Measurements from ENCODE around the gene METTL15.
"Not testable (repeated sequence)": the region's sequence is repeated elsewhere in the genome, so short reads cannot be mapped to it uniquely, and the experiment has no call there.

The METTL15 gene, protein sequence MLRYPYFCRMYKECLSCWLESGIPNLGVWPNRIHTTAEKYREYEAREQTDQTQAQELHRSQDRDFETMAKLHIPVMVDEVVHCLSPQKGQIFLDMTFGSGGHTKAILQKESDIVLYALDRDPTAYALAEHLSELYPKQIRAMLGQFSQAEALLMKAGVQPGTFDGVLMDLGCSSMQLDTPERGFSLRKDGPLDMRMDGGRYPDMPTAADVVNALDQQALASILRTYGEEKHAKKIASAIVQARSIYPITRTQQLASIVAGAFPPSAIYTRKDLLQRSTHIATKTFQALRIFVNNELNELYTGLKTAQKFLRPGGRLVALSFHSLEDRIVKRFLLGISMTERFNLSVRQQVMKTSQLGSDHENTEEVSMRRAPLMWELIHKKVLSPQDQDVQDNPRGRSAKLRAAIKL
- 5.3 to 23.7 (median 14.3) reads per million in 18 experiments for total RNA-seq

DNA sequence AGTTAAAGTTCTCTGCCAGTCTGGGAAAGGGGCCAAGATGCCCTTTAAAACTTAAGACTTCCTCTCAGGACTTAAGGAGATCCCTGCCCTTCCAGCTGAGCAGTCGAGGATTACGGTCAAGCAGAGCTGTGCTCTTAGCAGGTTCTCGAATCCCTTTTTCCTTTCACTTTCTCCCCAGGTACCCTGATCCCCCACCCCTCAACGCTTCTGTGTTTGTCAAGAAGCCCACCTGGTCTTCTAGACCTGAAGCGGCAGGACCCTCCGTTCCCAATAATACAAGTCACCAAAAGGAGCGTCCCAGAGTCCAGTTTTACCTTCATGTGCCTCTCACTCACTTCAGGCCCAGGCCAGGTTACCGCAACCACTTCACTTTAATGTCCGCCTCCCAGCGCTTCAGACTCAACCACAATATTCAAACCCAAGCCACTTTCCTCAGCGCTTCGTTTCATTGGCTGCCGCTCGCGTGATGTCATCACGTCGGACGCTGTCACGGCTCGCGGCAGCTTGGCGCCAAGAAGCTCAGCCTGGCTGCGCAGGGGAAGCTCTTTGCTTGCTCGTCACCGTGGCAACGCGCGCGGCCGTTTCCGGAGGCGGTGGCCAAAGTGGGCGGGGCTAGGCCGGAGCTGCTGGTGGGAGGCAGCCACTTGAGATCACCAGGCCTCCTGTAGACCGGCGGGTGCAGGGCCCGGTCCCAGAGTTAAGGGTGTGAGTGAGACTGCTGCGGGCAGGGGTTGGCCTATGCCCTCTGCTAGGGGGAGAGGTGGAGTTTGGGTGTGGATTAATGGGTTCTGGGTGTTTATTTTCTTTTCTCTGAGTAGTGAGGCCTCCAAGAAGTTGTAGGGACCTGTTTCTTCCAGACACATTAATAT, at the start of gene METTL15, which contains the start of gene KIF18A:
Gene METTL15, plus strand, starts transcription at position 639 of the 869 bp plus-strand sequence. CDS start 4,947 bp downstream, outside the sequence.
Gene KIF18A, minus strand, starts transcription at position 407 of the 869 bp plus-strand sequence. CDS start 10,209 bp downstream, outside the sequence.
- DNase-seq, result peak; percentile 100

DNA sequence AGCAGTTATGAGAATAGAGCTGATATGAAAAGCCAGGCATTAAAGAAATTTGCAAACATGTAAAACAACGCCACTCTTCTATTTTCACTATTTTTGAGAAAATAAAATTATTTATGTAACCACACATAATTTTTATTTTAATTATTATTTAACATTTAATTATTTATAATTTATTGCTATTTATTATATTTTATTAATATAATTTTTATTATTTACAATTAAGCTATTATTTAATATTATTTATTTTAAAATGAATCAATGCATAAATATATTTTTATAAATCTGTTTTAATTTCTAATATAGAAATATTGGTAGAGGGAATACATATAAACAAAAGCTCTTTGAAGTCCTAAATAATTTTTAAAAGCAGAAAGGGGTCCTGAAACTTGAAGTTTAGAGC, 36.9 kb upstream of the METTL15 start:
- no peak for DNase-seq

DNA sequence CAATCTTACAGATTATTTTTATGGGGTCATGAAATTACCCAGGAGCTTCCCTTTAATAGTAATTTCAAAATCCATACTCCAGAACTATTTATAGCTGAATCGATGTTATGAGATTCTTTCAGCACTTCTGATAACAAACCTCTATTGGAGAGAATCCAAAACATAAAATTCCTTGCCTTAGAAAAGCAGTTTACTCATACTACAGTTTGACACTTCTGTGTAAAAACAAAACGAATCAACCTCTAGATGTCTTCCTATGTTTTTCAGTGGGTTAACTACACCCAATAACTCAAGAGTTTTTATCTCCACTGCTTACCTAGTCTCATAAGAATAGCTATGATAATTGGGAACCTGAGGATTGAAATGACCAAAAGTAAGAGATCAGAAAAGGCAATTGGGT, 35.9 kb upstream of the METTL15 start:
- DNase-seq, result no peak

DNA sequence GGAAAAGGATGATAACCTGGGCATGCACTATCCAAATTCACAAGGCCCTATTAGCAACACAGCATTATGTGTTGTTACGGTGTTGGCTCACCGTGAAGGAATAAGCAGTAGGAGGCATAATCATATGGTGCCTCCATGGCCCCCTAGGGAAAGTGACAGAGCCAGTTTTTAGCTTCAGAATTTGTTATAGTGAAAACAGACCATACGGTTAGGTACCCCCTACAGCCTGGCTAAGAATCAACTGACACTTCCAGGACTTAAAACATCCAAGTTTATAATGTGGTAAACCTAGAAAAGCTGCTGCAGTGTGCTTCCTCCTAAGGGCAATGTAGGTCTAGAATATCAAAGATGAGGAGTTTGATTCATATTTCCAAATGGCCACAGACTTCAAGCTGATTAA, 30.7 kb upstream of the METTL15 start:
- DNase-seq, result no peak

DNA sequence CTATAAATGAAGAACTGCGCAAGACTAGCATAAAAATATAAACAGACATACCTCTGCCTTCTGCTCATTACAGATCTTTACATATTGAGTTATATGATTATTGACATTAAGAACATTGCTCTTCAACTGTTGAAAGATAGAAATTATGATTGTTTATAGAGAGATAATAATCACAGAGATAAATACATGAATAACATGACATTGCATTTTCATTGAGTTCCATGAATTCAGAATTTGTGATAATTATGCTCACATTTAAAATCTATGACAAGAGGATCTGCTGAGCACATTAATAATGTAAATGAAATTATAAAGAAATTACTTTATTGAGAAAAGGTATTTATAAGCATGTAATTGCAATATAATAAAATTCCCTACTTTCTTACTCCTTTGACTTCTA, 25.1 kb upstream of the METTL15 start:
- DNase-seq, result no peak

DNA sequence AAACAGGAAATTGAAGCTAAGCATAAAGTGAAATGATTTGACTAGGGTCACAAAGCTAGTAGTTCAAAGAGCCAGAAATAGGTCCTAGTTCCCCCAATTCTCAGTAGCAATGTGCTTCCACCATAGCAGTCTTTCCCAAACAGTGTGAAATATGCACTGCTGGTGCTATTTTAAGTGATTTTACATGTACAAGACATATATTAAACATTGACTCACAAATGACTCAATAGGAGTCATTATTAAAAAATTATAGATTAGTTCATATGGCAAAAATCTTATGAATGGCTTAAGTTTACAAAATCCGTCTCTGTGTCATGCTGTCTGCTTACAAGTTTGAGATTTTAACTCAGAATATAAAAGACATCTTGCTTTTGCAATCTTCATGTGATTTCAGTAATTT, 21.6 kb upstream of the METTL15 start:
- DNase-seq, result no peak

DNA sequence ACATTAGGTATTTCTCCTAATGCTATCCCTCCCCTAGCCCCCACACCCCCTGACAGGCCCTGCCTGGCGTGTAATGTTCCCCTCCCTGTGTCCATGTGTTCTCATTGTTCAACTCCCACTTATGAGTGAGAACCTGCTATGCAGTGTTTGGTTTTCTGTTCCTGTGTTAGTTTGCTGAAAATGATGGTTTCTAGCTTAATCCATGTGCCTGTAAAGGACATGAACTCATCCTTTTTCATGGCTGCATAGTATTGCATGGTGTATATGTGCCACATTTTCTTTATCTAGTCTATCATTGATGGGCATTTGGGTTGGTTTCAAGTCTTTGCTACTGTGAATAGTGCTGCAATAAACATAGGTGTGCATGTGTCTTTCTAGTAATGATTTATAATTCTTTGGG, 21.0 kb upstream of the METTL15 start:
- not testable (repeated sequence) for DNase-seq

DNA sequence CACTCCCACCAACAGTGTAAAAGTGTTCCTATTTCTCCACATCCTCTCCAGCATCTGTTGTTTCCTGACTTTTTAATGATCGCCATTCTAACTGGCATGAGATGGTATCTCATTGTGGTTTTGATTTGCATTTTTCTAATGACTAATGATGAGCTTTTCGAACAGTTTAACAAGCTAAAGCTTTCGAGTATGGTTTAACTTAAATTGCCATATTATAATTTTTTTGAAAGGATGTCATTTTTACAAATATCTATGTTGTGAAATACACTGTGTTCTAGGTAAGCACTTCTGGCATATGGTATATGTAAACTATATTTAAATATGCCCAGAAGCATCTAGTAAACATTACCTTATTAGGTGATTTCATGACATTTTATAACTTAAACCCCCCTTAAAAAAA, 20.5 kb upstream of the METTL15 start:
- DNase-seq, result not testable (repeated sequence)

DNA sequence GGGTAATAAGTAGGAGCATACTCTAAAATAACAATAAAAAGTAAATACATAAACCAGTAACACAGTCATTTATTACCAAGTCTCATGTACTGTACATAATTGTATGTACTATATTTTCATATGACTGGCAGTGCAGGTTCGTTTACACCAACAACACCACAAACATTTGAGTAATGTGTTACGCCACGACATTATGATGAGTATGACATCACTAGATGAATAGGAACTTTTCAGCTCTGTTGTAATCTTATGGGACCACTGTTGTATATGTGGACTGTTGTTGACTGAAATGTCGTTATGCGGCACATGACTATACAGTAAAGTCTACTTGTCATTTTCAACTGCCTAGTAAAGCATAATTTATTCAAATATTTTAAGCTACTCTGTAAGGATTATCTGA, 18.8 kb upstream of the METTL15 start:
- no peak for DNase-seq

DNA sequence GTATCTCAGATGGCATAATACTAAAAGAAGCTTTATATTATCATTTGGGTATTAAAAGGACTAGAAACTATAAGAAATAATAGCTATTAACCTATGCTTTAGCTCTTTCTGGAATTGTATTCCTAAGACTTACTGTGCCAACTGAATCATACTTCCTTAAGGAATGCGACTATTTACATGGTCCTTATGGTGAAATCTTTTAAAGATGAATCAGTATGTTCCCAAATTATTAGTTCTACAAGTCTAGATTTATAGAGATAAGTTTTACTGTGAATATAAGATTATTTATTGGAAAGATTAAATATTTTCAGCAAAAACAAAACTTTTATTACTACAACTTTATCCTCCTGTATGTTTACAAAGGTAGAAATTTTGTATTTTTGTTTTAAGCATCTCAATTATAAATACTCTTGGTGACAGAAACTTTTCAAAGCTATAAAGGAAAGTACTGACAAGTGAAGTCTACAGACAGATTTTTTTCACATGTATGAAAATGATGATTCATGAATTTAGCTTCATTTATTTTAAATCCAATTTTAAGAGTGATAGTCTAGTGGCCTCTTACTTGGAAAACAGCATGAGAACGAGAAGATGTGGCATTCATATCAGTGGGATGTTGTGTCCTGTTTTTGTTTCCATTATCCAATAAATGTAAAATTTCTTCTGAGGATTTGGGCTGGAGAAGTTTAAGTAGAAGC, 18.0 kb upstream of the METTL15 start:
- DNase-seq, result no peak

DNA sequence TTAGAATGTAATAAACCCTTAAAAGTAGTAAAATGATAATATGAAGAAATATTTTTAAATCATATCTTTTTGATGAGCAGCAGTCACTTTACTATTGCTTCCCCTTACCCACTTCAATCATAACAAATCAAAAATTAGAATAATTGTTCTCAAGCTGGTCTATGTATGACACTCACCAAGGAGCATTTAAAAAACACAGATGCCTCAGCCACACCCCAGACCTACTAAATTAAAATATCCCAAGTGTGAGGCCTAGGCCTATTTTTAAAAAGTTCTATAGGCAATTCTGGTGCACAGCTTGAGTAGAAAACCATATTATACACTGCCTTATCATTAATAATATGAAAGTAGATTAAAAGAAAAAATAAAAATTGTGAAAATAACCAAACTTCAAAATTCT, 15.4 kb upstream of the METTL15 start:
- DNase-seq, result no peak

DNA sequence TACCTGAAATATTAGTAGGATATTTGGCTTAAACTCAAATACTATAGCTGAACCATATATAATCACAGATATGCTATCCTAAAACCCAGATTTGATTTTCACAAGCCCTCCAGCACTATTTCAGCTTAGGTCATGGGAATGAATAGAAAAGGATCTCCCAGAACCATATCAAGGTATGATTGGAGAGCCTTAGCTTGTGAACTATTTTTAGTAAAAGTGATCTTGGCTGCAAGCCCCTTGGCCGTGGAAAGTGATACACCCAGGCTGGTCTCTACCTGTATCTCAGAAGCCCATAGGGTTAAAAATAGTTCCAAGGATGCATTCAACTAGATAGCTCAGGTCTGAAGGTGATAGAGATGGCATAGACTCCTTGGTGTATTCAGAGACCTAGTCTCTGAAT, 9.9 kb upstream of the METTL15 start:
- no peak for DNase-seq

DNA sequence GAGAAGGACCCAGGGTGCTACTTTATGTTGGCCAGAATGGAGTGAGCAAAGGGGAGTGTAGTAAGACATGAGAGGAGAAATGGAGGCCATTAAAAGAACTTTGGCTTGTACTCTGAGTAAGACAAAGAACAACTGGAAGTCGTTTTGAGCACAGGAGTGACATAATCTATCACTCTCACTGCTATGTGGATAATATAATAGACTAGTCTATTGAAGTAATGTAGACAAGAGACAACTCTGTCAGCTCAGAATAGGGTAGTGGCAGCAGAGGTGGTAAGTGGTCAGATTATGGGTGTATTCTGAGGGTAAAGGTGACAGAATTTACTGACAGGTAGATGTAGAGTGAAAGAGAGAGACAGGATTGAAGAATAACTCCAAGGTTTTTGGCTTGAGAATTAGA, 8.5 kb upstream of the METTL15 start:
- DNase-seq, result no peak

DNA sequence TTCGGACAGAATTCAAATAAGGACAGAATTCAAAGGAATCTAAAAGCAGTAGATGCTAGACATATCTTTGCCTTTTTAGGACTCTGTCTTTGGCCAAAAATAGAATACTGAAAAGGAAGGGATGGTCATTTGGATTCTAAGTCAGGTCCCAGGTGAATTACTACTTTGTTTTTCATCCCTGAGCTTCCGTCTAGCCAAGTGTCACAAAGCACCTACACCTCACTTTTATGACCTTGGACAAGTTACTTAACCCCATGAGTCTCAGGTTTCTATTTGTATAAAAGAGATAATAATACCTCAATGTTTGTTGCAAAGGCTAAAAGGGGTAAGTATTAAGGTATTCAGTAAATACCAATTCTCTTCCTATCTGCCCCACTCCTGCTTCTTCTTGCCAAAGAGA, 7.5 kb upstream of the METTL15 start:
- DNase-seq, result no peak

DNA sequence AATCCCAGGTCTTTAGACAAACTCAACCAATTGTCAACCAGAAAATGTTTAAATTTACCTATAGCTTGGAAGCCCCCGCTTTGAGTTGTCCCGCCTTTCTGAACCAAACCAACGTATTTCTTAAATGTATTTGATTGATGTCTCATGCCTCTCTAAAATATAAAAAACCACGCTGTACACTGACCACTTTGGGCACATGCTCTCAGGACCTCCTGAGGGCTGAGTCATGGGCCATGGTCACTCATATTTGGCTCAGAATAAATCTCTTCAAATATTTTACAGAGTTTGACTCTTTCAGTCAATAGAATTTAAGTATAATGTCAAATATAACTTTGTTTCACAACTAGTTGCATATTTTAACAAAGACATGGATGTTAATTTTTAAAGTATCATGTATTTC, 5.9 kb upstream of the METTL15 start:
- not testable (repeated sequence) for DNase-seq

DNA sequence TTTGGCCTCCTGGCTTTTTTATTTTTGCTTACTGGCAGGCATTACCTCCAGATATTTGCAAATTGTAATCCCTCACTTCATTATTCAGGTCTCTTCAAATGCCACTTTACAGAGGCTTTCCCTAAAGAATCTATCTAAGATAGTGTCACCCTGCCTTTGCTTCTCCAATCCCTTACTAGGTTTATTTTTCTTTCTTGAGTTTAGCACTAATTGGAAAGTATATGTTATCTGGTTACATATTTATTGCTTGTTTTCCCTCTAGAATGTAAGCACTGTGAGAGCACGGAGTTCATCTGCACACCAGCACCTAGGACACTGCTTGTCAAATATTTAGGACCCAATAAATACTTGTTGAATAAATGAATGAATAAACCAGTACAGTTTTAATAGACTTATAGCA, 3.8 kb upstream of the METTL15 start:
- no peak for DNase-seq

DNA sequence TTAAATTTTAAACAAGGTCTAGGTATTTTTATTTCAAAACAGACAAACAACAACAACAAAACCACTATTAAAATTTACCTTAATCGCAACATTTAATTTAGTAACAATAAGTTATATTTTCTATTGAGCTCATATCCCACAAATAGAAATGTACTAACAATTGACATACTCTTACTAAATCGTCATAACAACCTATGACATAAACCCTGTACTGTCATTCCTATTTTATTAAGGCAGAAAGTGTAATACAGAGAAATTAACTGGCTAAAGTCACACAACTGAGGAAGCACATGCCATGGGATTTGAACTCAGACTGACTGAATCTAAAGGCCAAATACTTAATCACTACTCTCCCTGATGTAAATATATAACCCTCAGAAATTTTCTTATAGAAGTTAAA, 3.2 kb upstream of the METTL15 start:
- no peak for DNase-seq

DNA sequence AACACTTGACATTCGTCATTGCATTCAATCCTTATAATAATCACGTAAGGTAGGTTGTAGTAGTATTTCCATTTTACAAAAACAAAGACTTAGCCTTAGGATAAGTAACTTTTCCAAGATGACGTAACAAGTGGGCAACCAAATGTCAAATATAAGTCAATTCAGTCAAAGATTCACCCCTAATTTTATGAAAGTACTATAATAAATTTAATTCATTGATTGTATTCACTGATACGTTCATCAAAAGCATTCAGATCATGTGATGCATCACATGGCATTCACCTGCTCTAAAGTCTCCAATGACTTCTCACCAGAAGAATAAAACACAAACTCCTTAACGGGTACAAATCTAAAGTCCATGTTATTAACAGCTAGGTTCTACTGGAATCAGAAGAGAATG, 2.3 kb upstream of the METTL15 start:
- no peak for DNase-seq

DNA sequence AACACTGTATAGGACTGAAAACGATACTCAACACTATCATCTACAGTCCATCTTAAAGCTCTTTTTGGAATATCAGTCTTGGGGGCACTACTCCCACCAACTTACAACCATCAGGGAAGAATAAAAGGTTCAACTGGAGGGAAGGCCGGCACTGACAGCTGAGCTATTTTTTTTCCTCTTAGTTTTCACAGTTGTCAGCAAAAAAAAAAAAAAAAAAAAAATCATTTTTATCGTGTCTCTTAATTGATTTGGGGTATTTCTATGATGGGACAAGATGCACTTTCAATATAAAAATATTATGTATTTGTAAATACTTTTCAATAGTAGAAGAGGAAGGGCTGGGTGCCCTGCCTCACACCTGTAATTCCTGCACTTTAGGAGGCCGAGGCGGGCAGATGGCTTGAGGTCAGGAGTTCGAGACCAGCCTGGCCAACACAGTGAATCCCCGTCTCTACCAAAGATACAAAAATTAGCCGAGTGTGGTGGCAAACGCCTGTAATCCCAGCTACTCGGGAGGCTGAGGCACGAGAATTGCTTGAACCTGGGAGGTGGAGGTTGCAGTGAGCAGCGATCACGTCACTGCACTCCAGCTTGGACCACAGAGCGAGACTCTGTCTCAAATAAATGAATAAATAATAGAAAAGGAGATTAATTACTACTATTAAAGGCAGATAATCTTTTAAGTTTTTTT, 1.7 kb upstream of the METTL15 start:
- no peak for DNase-seq

DNA sequence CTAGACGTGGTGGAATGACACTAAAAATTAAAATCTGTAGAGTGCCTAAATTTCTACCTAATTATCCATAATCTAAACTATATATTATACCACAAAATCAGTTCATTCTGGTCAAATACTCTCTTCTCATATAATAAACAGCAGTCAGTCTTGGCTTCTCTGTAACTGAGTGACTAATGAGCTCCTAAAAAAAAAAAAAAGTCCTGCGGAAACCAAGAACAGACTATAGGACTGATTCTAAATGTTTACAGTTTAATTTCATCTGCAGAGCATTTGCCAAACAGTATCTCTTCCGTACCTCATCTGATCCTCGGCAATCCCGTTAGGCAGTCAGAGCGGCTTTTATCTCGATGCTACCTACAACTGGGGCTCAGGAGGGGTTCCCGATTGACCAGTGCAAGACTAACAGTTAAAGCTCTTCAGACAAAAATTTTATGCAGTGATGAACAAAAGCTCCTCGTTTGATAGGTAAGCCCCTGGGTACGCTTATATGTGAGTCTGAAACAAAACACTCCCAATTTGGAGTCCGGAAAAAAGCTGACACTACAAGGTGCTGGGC, 918 bp upstream of the METTL15 start:
- DNase-seq, result no peak

DNA sequence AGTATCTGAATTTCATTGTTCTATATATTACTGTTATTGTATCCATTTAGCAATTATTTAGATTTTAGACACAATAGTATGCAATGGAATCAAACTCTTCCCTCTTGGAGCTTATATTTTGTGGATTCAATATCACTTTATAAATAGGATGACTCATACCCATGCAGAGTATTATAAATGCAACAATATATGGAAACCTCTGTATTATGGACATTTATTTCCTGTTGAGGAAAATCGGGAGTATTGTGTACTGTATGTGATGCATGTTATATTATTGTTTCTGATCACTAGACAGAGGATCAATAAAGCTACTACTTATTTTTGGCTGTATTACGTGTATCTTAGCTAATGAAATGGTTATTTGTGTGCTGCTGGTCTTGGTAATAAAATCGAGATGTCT, 770 bp downstream of the METTL15 start:
- no peak for DNase-seq

Data from inflammatory macrophage (primary cell).